CD4-positive, alpha-beta T cell treated with Interleukin-1 beta for 1 hour (primary cell): ENCODE results near the gene PRMT7.

Source experiments
- DNase-seq, 2 donors: peaks; one replicate each; pipeline ENCODE4 v3.0.0-alpha.2; 2020 to 2022

The PRMT7 gene

DNA sequence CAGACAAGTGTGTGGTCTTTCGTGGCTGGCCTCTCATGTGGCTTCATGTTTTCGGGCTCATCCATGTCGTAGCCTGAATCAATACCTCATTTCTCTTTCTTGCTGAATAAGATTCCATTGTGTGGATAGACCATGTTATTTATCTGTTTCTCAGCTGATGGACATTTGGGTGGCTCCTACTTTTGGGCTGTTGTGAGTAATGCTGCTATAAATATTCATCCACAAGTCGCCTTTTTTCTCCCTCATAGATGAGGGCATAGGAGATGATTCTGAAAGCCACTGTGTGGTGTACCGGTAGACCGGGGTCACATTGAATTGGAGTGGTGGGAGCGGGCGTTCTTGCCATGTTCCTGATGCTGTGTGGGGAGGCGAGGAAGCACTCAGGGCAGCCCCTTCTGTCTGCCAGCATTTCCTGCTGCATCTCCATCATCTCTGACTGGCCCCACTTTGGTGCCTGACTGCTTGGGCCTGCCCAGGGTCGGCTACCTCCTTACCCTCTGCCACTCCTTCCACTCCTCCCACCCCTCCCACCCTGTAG is 40.1 kb downstream of the PRMT7 start:
- DNase-seq = no peak

DNA sequence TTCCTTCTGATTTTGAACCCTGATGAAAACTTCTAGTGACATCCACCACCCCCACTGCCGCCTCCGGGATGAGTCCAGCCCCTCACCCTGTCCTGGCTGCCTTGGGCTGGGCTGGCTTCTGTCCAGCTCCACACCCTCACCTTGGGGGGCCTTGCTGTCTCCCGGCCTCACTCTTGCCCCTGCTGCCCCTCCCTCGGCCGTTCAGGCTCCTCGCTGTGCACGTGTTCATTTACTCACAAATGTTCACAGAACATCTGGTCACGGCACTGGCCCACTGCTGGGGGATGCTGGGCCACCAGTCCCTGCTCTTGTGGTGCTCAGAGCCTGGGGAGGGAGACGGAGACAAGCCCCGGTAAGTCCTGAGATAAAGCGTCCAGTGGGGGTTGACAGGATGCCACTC is 40.6 kb downstream of the PRMT7 start:
- no peak for DNase-seq

DNA sequence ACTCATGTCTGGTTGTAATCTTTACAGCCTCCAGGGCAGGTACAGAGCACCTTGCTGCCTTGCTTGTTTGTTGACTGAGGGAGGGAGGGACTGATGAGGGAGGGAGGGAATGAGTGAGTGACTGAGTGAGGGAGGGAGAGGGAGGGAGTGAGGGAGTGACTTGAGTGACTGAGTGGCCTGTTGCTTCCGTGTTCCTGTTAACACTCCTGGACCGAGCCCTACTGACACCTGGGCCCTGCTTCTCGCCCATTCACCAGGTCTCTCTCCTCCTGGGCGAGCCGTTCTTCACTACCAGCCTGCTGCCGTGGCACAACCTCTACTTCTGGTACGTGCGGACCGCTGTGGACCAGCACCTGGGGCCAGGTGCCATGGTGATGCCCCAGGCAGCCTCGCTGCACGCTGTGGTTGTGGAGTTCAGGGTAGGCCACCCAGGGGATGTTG is 41.2 kb downstream of the PRMT7 start:
- no peak for DNase-seq

DNA sequence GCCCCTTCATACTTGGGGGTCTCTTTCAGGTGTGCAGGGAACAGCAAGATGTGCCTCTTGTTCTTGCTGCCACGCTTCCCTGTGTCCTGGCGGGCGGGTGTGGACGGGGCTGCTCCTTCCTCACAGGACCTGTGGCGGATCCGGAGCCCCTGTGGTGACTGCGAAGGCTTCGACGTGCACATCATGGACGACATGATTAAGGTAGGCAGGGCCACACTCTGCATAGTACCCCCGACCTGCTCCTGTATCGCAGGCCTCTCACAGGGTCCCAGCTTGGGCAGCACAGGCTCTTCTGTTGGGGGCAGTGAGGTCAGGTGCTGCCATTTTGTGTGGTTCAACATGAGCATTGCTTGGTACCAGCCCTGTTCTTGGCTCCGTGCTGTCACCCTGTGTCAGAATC is 42.5 kb downstream of the PRMT7 start:
- no peak for DNase-seq

DNA sequence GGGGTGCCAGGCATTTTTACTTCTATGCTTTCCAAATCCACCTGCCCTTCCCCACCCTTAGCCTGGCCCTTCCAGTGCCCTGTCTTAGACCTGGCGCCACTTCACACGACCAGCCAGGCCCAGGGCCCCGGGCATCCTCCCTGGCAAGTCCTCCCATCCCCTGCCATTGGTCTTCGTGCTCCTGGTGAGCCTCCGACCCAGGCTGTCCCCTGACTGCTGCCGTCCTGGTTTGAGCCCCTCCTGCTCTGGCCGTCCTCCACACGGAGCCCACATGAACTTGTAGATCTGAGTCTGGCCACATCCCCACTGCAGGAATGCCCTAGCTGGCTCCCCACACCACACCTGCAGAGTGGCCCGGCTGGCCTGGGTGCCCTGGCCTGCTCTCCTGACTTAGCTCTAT is 44.0 kb downstream of the PRMT7 start:
- DNase-seq = no peak

DNA sequence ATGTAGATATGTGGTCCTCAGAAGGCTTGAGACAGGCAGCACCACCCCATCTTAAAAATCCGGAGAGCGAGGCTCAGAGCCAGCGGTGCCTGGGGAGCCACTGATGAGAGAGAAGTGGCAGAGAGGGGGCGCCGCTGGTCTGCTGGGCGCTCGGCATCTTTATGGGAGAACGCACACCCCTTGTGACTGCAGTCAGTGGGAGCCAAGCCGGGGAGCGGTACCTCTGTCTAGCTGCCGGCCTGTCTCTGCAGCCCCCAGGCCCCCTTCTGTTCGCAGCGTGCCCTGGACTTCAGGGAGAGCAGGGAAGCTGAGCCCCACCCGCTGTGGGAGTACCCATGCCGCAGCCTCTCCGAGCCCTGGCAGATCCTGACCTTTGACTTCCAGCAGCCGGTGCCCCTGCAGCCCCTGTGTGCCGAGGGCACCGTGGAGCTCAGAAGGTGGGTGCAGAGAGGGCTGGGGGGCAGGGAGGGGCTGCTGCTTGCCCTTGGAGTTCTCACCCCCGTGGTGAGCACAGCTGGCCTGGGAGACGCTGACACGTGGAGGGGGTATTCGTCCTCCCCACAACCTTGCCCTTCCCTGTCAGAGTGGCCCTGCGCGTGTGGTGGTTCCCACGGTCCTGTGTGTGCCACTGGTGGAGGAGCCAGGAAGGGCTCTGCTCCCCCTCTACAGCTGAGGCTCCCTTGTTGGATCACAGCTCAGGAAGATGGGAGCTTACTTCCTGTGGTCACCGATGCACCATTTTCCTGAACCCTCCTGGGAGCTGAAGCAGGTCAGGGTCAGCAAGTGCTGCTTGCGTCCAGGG is 44.8 kb downstream of the PRMT7 start:
- no peak for DNase-seq

DNA sequence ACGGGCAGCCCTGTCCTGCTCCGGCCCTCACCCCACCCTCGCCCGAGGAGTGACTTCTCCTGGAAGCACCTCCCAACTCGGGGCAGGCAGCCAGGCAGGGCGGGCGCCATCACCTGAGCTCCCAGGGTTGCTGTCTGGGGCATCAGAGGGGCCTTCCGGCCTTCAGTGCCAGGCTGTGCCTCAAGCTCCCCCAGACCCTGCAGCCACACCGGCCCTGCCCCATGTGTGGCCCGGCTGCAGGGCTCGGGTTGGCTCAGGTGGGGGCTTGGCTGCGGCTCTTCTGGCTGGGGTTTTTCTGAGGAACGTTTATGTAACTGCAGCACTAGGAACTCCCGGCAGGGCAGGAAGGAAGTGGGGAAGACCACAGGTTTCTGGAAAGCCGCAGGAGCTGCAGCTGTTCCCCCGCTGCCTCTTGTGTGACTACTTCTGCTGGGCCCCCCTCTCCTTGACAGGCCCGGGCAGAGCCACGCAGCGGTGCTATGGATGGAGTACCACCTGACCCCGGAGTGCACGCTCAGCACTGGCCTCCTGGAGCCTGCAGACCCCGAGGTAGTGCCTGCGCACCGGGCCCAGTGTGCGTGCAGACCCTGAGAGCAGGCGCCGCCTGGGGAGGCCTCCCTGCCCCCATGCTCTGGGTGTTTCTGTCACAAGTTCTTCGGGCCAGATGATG is 45.6 kb downstream of the PRMT7 start:
- DNase-seq = peak; percentile 65 to 66

DNA sequence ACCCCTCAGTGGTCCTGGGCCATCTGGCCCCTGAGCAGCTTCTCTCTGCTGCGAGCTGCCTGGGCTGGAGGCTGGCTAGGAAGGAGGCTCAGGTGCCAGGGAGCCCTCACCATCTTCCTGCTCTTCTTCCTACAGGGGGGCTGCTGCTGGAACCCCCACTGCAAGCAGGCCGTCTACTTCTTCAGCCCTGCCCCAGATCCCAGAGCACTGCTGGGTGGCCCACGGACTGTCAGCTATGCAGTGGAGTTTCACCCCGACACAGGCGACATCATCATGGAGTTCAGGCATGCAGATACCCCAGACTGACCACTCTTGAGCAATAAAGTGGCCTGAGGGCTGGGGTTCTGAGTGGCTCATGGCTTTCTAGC is 46.1 kb downstream of the PRMT7 start:
- no peak for DNase-seq

DNA sequence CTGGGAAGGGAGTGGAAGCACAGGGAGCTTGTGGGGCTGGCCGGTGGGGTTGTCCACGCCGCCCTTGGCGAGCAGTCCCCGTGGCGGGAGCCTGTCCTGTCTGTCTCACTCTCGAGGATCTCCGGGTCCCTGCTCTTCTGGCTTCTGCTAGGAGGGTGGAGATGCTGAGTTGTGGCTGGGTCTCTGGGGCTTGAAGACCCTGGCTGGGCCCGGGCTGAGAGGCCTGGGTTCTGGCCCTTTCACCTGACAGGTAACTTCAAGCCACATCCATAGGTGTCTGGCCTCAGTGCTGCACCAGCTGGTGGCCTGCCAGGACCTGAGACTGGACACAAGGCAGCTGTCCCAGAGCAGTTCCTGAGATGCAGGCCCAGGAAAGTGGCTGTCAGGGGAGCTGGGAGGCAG is 46.7 kb downstream of the PRMT7 start:
- DNase-seq = no peak

DNA sequence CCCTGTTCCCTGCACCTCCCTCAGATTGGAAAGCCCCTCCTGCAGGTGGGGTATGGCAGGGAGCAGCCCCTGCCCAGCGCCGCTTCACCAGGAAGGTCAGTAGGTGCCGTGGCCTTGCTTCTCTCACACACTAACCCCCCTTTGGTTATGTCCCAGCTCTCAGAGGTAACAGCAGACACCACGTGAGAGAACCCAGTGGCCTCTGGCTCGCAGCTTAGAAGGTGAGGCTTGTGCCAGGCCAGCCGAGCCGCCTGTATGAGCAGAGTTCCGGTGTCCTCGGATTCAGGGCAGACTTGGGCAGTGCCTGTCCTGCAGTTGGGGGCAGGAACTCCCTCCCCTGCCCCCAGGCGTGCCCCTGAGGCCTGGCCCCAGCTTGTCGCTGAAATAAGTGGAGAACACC is 47.1 kb downstream of the PRMT7 start:
- DNase-seq = no peak

DNA sequence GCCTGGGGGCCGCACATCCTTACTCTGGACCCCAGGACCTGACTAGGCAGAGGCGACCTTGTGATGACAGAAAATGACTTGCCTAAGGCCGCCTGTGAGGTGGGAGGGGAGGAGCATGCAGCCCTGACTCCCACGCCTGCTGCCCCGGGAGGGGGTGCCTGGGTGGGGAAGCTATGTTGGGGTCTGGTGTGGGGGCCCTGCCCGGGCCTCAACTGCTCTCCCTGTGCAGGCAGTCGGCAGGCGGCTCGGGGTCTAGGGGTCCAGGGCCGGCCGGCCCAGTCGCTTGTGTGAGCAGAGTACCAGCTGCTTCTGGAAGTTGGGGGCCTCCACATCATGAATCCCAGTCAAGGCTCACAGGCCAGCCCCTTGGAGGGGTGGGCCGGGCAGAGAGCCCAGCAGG is 48.1 kb downstream of the PRMT7 start:
- DNase-seq = no peak

DNA sequence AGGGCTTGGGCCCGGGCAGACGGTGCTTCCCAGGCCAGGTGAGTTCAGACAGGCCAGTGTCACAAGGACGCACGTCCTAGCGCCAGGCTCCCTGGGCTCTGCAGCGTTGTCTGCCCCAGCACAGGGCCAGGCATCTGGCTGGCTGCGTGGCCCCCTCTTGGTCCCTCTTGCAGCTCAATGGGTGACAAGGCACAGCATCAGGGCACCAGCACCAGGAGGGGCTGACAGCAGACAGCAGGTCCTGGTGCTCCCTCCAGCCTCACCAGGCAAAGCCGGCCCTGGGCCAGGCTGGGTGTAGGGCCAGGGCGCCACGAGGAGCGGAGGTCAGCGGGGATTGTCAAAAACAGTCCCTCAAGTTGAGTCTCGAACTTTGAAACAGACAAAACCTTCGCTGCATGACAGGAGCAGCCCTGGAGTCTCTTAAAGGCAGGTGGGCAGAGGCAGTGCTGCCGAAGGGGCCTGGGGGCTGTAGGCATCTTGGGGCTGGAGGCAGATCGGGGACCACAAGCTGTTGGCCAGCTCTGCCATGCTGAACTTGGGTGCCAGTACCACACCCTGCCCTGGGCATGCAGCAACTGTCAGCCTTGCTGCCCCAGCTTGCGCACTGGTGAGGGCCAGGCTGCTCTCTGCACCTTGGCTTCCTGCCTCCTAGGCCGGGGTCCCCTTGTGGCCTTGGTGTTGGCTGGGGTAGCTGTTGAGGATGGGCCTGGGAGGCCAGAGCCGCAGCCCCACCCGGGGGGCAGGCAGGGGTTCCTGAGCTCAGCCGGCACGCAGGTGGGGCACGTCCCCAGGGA is 48.8 kb downstream of the PRMT7 start:
- no peak for DNase-seq

DNA sequence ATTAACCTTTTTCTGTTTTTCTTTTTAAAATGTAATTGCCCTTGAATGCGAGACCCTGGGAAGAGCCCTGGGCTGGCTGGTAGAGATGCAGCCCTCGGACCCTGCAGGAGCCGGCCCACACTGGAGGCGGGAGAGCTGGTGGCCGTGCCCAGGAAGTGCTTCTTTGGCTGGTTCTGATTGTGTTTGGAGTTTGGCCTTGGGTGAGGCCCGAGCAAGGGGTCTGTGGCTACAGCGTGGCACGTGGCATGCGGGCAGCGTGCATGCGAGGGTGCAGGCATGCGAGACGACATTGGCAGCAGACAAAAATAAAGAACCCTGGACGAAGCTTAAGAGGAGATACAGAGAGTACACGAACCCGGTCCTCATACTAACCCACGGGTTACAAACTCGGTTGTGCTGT is 49.7 kb downstream of the PRMT7 start:
- DNase-seq = no peak

DNA sequence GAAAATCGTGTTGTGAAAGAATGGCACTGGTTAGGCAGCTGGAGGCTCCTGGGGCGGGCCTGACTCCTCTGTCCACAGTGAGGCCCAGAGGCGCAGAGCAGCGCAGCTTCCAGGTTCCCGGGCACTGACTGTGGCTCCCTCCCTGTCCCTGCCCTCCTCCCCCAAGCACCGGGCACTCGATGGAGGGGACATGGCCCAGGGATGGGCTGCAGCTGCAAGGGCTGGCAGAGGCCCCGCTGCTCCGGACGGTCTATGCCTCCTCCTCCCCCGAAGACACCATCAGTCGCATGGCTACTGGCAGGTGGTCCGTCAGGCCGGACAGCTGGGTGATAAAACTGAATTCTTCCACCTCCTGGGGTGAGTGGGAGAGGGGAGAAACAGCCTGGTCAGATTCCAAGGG is 50.1 kb downstream of the PRMT7 start:
- DNase-seq = no peak

DNA sequence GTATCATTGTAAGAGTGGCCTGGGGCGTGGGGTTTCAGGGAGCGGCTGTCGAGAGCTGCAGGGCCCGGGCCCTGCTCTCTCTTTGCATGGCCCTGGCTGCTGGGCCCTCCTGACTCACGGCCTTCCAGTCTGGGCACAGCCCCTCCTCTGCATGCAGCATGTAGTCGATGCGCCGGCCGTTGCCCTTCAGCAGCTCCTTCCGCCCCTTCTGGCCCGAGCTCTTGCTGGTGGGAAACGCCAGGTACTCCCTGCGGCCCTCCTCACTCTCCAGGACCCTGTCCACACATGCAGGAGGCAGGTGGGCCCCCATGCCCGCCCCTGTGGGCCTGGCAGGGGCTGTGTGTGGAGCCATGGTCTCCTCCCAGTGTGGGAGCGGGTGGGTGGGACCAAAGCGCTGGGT is 50.7 kb downstream of the PRMT7 start:
- no peak for DNase-seq

DNA sequence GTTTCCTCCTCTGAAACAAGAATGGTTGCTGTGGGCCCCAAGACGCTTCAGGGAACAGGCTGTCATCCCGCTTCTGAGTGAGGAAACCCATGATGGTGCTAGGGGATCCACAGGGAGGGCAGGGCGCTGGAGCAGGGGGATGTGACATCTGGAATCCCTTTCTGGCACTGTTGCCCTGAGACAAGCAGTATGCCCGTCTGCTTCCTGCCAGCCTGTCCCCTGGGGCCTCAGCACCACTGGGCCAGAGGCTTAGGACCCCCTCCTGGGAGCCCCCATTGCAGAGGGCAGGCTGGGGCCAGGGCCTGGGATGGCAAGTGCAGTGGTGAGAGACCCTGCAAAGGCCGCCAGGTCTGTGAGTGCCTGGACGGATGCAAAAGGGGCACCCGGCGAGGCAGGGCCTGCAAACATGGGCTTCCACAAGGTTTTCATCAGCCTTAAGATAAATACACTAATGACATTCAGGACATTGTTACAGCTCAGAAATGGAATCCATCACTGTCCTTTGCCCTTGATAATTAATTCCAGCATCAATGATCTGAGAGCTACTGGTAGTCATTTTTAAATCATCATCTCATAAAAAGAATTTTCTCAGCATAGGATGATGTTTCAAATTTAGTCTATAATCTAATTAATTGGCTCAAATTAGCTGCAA is 51.6 kb downstream of the PRMT7 start:
- no peak for DNase-seq

DNA sequence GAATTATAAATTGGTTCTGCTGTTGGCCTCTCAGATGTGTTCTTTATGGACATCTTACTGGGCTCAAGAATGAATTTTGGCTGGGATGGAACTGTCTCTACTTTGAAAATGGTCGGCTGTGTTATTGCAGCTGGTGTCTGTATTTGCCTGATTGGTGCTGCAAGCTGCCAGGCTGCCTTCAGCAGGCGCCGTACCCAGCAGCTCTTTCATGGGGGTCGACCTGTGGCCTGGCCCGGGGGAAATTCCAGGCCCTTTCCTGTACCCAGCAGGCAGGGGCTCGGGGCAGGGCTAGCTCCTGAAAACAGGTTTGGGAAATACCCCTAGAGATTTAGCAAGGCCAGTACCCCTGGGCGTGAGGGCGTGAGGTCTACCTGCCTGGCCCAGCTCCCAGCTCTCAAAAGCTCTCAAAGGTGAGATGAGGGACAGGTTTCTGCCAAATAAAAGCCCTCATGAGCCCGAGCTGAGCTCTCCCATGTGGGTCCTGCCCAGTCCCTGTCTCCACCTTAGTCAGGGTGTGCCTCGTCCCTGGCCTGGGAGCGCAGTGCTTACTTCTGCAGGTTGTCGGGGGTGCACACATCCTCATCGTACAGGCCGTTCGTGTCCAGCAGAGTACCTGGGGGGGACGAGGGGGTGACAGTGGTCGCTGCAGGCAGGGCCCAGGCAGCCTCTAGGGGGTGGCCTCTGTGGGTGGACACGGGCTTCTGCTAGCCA is 52.3 kb downstream of the PRMT7 start:
- no peak for DNase-seq

DNA sequence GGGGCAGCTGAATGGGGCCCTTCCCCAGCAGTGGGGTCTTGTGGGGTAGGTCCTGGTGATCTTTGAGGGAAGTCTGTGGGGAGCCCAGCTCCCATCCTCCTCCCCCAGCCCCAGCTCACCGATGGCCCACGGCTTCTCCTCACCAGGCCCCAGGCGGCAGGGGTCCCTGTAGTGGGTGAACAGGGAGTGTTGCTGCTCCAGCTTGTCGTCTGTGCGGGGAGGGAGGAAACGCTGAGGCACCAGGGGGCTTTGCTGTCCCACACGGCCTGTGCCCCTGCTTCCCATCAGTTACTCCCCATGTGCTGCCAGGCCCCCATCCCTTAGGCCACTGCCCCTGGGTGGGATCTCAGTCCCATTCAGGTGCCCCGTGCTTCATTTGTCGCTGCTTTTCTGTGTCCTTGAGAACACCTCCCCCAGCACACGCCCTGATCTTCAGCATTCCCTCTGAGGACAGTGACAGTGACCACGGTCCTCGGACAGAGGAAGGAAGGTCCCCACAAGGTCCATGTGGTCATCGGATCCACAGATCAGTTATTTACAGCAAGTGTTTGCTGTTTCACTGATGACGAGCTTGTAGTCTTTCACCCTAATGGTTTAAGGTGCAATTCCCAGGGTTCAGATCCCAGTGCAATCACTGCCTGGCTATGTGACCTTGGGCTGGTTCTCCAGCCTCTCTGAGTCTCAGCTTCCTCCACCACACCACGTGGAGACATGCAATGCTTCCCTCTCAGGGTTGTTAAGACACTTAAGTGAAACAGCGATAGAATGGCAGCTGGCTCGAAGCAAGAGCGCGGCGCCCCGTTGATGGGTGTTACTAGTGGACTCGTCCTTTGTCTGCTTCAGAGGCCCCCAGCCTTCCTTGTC is 53.1 kb downstream of the PRMT7 start:
- DNase-seq = no peak

DNA sequence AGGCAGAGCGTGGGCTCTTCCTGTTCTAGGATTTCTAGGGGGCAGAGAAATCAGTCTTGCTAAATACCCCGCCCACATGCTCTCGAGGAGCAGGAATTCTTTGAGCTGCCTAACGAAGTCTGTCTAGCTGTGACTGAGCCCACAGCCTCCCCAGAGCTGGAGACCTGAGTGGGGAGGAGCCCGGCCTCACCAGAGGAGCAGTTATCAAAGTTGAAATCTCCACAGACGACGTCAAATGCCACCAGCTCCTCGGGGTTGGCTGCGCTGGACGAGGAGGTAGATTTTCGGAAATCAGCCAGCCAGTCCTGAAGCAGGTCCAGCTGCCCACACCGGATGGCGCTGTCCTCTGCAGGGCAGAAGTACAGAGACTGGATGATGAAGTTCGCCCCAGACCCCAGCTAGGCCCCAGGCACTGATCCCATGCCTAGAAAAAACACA is 53.8 kb downstream of the PRMT7 start:
- DNase-seq = no peak

DNA sequence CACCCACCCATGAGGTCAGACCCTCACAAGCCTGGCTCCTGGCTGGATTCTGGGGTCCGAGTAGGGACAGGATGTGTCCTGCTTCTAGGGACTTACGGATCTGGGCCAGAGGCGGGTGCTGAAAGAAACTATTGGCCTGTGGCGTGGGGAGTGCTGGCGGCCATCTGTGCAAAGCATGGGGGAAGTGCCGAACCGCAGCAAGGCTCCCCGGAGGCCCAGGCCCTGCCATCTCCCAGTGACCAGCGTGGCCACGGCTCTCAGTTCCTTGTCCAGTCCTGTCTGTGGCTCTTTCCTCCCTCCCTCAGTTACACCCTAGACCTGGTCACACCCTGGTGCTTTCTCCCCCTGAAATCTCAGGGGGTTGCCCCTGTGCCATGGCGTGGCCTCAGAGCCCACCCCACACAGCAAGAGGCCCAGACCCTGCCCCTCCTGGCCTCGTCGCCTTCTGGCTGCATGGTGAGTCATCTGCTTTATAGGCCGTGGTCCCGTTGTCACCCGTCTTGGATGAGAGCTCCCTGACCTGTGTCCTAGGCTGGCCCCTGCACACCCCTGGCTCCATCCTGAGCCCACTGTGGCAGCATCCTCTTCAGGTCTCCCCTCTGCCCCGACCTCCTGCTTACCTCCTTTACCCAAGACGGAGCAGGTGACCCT is 54.5 kb downstream of the PRMT7 start:
- no peak for DNase-seq

DNA sequence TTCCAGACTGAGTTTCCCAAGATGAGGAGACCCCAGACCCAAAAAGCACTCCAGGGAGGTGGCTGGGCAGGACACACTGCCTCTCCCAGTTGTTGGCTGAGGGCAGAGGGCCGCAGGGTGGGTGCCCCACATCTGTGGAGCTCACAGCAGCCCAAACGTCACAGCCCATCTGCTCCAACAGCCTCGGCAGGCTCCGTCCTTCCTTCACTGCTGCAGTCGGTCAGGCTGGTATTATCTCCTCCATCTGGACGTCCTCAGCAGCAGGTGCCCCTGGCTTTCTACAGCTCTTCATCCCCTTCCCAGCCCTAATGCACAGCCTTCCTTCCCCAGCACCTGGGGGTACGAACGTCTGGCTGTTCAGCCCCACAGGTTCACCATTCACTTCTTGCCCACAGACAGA is 55.2 kb downstream of the PRMT7 start:
- DNase-seq = no peak
